OCI-LY3 (cell line): ENCODE data around the gene PRKRA.

Source experiments
- CTCF ChIP-seq: fragments of 200-600, 300-600 bp; sonication (generic); IDR thresholded peaks from 2 replicates; pipeline ENCODE4 v1.5.1; 2014; ENCODE audit warnings: antibody characterized with exemption, low read length, low read depth
- EZH2phosphoT487 ChIP-seq: fragments of 200-600 bp; shearing (Covaris generic); IDR thresholded peaks from 2 replicates; pipeline ENCODE4 v1.6.1; 2018; ENCODE audit warnings: antibody characterized with exemption, mixed run types, low read depth

- TF ChIP-seq CTCF (no peak), EZH2phosphoT487 (no peak)
These were observed 55.7 kb downstream of the PRKRA start for GRCh38 chr2:178395295-178395694.
